ENCODE results near the gene ANGPTL4.
A peak's percentile ranks its signal among the peaks of the same experiment; 100 is the strongest.

ANGPTL4 gene

GRCh38 chr19:8416796-8417195 lies 52.8 kb downstream of the ANGPTL4 start:
- Histone ChIP-seq H3K9ac (no peak overlapping the region), H3K4me2 (ENCODE audit: low read length) (no peak overlapping the region), H3K4me3 (ENCODE audit: low read depth, low read length) (no peak overlapping the region), H3K4me1 (no peaks in the 10 kb centered on the region), H2AFZ (no peak overlapping the region), H3K27me3 (ENCODE audit: control insufficient read depth, insufficient read depth, low read length) (no peaks in the 10 kb centered on the region), H3K9me3 (ENCODE audit: control insufficient read depth, low read length) (no peaks in the 10 kb centered on the region), H3K36me3 (ENCODE audit: control insufficient read depth, insufficient read depth, low read length) (no peaks in the 10 kb centered on the region), H3K27ac (no peak overlapping the region), H3K79me2 (no peaks in the 10 kb centered on the region)
- TF ChIP-seq CTCF (IDR thresholded peaks at IDR 0.05): no peak

- H3K9me3 ChIP-seq (ENCODE audit: control insufficient read depth, low read length): no peaks in the 10 kb centered on the region
- H3K4me3 ChIP-seq (ENCODE audit: low read depth, low read length): no peak overlapping the region
- no peak overlapping the region for H3K27ac ChIP-seq
- H3K79me2 ChIP-seq: no peaks in the 10 kb centered on the region
- H3K9ac ChIP-seq: no peak overlapping the region
- H3K27me3 ChIP-seq (ENCODE audit: control insufficient read depth, insufficient read depth, low read length): no peaks in the 10 kb centered on the region
- no peaks in the 10 kb centered on the region for H3K36me3 ChIP-seq (ENCODE audit: control insufficient read depth, insufficient read depth, low read length)
- no peak overlapping the region for H3K4me2 ChIP-seq (ENCODE audit: low read length)
- no peak overlapping the region for H2AFZ ChIP-seq
- TF ChIP-seq CTCF (IDR thresholded peaks at IDR 0.05): no peak
- H3K4me1 ChIP-seq: no peaks in the 10 kb centered on the region
Measured at GRCh38 chr19:8421484-8422461, 57.8 kb downstream of the ANGPTL4 start.

- Histone ChIP-seq H3K79me2 (no peaks in the 10 kb centered on the region), H3K36me3 (ENCODE audit: control insufficient read depth, insufficient read depth, low read length) (no peaks in the 10 kb centered on the region), H3K9ac (no peak overlapping the region), H3K4me3 (ENCODE audit: low read depth, low read length) (no peak overlapping the region), H3K4me2 (ENCODE audit: low read length) (no peak overlapping the region), H3K27ac (peak overlapping the region; percentile 74), H2AFZ (no peak overlapping the region), H3K4me1 (no peaks in the 10 kb centered on the region), H3K9me3 (ENCODE audit: control insufficient read depth, low read length) (no peaks in the 10 kb centered on the region), H3K27me3 (ENCODE audit: control insufficient read depth, insufficient read depth, low read length) (no peaks in the 10 kb centered on the region)
- no peak for TF ChIP-seq CTCF (IDR thresholded peaks at IDR 0.05)
Measured at GRCh38 chr19:8423817-8424223, 59.9 kb downstream of the ANGPTL4 start.

All from parathyroid adenoma (tissue), 2 donors.